ENCODE results near the gene SYNE1. TPM values are rescaled to one million over a fixed set of nuclear protein-coding genes. Genes with fewer than 3 reads are reported as not detected.

Gene SYNE1
- total RNA-seq, 3 donors from 2014 or later (not counting 1 experiment from before 2014, with no cell fraction given): 489 to 570 (median 498) TPM

DNA sequence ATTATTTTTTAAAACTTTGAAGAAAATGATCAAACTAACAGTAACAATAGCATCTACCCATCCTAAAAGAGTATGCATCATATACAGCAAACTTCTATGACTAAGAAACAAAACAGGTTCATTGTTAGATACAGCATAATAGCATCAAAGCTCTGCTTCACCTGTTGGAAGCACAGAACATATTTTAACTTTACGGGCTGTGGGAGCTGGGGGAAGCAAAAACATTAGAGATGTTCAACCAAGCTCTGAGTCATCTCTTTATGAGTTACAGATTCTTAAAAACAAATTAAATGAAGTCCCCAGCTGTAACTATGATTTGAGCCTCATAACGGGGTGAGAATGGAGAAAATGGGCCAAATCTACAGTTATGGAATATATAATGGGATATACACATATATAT is 63.4 kb downstream of the SYNE1 start:
- no peaks in the 10 kb centered on the region for H3K9me3 ChIP-seq (ENCODE audit: control insufficient read depth, insufficient read depth, low read length)
- intact Hi-C loops (cut with micrococcal nuclease): no loop called here
- Mint-ChIP-seq H3K4me3 (no peak overlapping the region), H3K4me1 (peaks cover 59 to 70% of the 10 kb centered on the region in 2 donors), H3K27ac (peak overlapping the region in 1 of 2 donors; percentile 70), H3K27me3 (ENCODE audit: low read depth in 2 of 2) (no peaks in the 10 kb centered on the region), H3K9me3 (no peaks in the 10 kb centered on the region), H3K36me3 (no peaks in the 10 kb centered on the region)
- no peak for ATAC-seq
- H3K36me3 ChIP-seq (ENCODE audit: control insufficient read depth, insufficient read depth, low read length): no peaks in the 10 kb centered on the region
- TF ChIP-seq, protein P1, sequence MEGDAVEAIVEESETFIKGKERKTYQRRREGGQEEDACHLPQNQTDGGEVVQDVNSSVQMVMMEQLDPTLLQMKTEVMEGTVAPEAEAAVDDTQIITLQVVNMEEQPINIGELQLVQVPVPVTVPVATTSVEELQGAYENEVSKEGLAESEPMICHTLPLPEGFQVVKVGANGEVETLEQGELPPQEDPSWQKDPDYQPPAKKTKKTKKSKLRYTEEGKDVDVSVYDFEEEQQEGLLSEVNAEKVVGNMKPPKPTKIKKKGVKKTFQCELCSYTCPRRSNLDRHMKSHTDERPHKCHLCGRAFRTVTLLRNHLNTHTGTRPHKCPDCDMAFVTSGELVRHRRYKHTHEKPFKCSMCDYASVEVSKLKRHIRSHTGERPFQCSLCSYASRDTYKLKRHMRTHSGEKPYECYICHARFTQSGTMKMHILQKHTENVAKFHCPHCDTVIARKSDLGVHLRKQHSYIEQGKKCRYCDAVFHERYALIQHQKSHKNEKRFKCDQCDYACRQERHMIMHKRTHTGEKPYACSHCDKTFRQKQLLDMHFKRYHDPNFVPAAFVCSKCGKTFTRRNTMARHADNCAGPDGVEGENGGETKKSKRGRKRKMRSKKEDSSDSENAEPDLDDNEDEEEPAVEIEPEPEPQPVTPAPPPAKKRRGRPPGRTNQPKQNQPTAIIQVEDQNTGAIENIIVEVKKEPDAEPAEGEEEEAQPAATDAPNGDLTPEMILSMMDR (IDR thresholded peaks at IDR 0.05): no peak
- no peak overlapping the region for H3K27ac ChIP-seq (ENCODE audit: low read length)
- H3K4me3 ChIP-seq (ENCODE audit: low read length): no peak overlapping the region
- 100% methylated on average over 1 of the region's 2 CpGs for WGBS (ENCODE audit: insufficient coverage)
- no peak for DNase-seq
- no peaks in the 10 kb centered on the region for H3K27me3 ChIP-seq (ENCODE audit: control insufficient read depth, insufficient read depth, low read length)
- H3K4me1 ChIP-seq (ENCODE audit: control insufficient read depth, insufficient read depth, low read length): peaks cover 2% of the 10 kb centered on the region

DNA sequence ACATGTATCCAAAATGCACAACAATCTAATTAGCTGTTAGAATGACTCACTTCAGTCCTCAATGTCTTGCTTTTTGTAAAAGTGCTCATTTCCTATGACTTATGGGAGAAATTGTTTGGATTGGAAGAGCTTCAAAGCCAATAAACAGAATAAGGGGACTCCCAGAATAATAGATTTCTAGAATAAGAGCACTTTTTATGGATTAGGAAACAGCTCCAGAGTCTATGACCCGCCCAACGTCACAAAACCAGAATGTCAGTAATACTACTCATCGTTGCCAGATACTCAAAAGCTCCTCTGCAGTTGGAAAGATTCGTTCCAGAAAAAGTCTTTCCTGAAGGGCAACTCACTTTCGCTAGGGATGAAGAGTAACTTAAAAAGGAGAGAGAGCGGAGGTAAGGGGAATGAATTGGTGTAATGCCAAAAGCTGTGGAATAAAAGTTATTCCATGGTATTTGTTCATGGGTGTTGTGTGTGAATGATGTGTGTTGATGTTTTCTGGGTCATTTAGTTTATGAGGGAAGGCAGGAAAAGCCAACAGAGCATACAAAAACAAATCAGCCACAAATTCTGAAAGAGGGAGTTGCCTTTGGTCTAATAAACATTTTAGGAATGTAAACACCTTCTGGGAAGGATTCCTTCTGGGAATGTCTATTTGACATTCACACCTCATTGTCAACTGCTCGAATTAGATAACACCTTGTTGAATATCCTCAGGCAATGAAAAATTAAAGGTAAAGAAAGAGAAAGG is 64.6 kb downstream of the SYNE1 start:
- peak overlapping the region; percentile 10 to 56 for H3K27ac Mint-ChIP-seq
- H3K36me3 Mint-ChIP-seq: no peaks in the 10 kb centered on the region
- H3K4me1 Mint-ChIP-seq: peaks cover 62 to 75% of the 10 kb centered on the region in 2 donors
- TF ChIP-seq, protein P1 (IDR thresholded peaks at IDR 0.05): no peak
- Histone ChIP-seq H3K4me3 (ENCODE audit: low read length) (no peak overlapping the region), H3K36me3 (ENCODE audit: control insufficient read depth, insufficient read depth, low read length) (no peaks in the 10 kb centered on the region), H3K27me3 (ENCODE audit: control insufficient read depth, insufficient read depth, low read length) (no peaks in the 10 kb centered on the region), H3K27ac (ENCODE audit: low read length) (no peak overlapping the region), H3K4me1 (ENCODE audit: control insufficient read depth, insufficient read depth, low read length) (peaks cover 2% of the 10 kb centered on the region), H3K9me3 (ENCODE audit: control insufficient read depth, insufficient read depth, low read length) (no peaks in the 10 kb centered on the region)
- DNase-seq (no peak), ATAC-seq (no peak)
- H3K4me3 Mint-ChIP-seq: no peak overlapping the region
- no peaks in the 10 kb centered on the region for H3K9me3 Mint-ChIP-seq
- H3K27me3 Mint-ChIP-seq (ENCODE audit: low read depth in 2 of 2): no peaks in the 10 kb centered on the region
- WGBS (ENCODE audit: insufficient coverage): 98% methylated on average over 6 of the region's 7 CpGs
- intact Hi-C loops (cut with micrococcal nuclease): no loop called here

DNA sequence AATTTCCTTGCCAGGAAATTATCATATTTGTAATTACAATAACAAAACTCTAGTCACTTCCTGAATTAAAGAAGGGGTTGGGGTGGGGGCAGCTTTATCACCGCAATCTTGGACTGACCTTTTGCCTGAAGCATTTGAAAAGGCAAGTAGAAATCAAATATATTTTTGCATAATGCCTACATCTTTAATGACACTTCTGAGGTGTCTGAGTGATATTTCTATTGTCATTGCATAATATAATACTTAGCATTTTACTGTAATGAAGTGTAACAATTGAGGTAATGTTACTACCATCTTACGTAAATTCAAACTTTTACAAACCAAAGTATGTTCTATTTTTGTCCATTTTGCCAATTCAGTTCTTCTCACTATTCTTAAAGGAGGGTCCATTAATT is 65.2 kb downstream of the SYNE1 start:
- H3K27ac ChIP-seq (ENCODE audit: low read length): no peak overlapping the region
- WGBS (ENCODE audit: insufficient coverage): no CpG with 5 or more reads among the region's 2 CpGs
- Mint-ChIP-seq H3K4me1 (peaks cover 65 to 78% of the 10 kb centered on the region in 2 donors), H3K27me3 (ENCODE audit: low read depth in 2 of 2) (no peaks in the 10 kb centered on the region), H3K27ac (peak overlapping the region; percentile 10 to 56), H3K9me3 (no peaks in the 10 kb centered on the region), H3K4me3 (no peak overlapping the region), H3K36me3 (no peaks in the 10 kb centered on the region)
- no peaks in the 10 kb centered on the region for H3K36me3 ChIP-seq (ENCODE audit: control insufficient read depth, insufficient read depth, low read length)
- H3K4me1 ChIP-seq (ENCODE audit: control insufficient read depth, insufficient read depth, low read length): peaks cover 2% of the 10 kb centered on the region
- no peaks in the 10 kb centered on the region for H3K9me3 ChIP-seq (ENCODE audit: control insufficient read depth, insufficient read depth, low read length)
- intact Hi-C loops (cut with micrococcal nuclease): no loop called here
- DNase-seq (no peak), ATAC-seq (no peak)
- H3K4me3 ChIP-seq (ENCODE audit: low read length): no peak overlapping the region
- H3K27me3 ChIP-seq (ENCODE audit: control insufficient read depth, insufficient read depth, low read length): no peaks in the 10 kb centered on the region
- TF ChIP-seq, protein P1 (IDR thresholded peaks at IDR 0.05): no peak

GRCh38 chr6:152571089-152571488 is 66.1 kb downstream of the SYNE1 start:
- peaks cover 64 to 77% of the 10 kb centered on the region in 2 donors for H3K4me1 Mint-ChIP-seq

More at GRCh38 chr6:152571089-152571488, 66.1 kb downstream of the SYNE1 start:
- no peak overlapping the region for H3K27ac ChIP-seq (ENCODE audit: low read length)
- no peaks in the 10 kb centered on the region for H3K36me3 ChIP-seq (ENCODE audit: control insufficient read depth, insufficient read depth, low read length)
- H3K4me3 ChIP-seq (ENCODE audit: low read length): no peak overlapping the region
- WGBS (ENCODE audit: insufficient coverage): no CpG with 5 or more reads among the region's 1 CpG
- ATAC-seq: no peak
- H3K36me3 Mint-ChIP-seq: no peaks in the 10 kb centered on the region
- no peaks in the 10 kb centered on the region for H3K9me3 Mint-ChIP-seq
- H3K4me3 Mint-ChIP-seq: no peak overlapping the region
- H3K27me3 ChIP-seq (ENCODE audit: control insufficient read depth, insufficient read depth, low read length): no peaks in the 10 kb centered on the region
- intact Hi-C loops (cut with micrococcal nuclease): no loop called here
- H3K27ac Mint-ChIP-seq: peak overlapping the region; percentile 45 to 50
- H3K9me3 ChIP-seq (ENCODE audit: control insufficient read depth, insufficient read depth, low read length): no peaks in the 10 kb centered on the region
- H3K4me1 ChIP-seq (ENCODE audit: control insufficient read depth, insufficient read depth, low read length): peaks cover 2% of the 10 kb centered on the region
- DNase-seq: no peak
- TF ChIP-seq, protein P1 (IDR thresholded peaks at IDR 0.05): no peak
- H3K27me3 Mint-ChIP-seq (ENCODE audit: low read depth in 2 of 2): no peaks in the 10 kb centered on the region

All from natural killer cell (primary cell).